Prostate gland (tissue), 2 donors: ENCODE results near the gene HMGCS1.

Experiments
- POLR2A ChIP-seq: fragments of 450-650 bp; IDR thresholded peaks from one replicate; pipeline ENCODE4 v1.6.1; 2016; ENCODE audit warnings: antibody characterized with exemption, mild to moderate bottlenecking
- POLR2AphosphoS5 ChIP-seq: sonication (generic); formaldehyde crosslinking; IDR thresholded peaks from one replicate; pipeline ENCODE4 v1.6.1; 2017; ENCODE audit warnings: antibody characterized with exemption
- TF ChIP-seq, protein P1 (sequence below), 4 experiments: fragments of 200-600 bp in 2 of 4; fragments of 450-650 bp in 2 of 4; sonication (generic) in 2 of 4; IDR thresholded peaks; 1 replicate in 3 of 4; 2 replicates in 1 of 4; pipeline ENCODE4 v1.5.1; 2016 to 2019; ENCODE audit warnings: antibody characterized with exemption in 4 of 4, mild to moderate bottlenecking in 2 of 4, moderate library complexity in 2 of 4

DNA sequence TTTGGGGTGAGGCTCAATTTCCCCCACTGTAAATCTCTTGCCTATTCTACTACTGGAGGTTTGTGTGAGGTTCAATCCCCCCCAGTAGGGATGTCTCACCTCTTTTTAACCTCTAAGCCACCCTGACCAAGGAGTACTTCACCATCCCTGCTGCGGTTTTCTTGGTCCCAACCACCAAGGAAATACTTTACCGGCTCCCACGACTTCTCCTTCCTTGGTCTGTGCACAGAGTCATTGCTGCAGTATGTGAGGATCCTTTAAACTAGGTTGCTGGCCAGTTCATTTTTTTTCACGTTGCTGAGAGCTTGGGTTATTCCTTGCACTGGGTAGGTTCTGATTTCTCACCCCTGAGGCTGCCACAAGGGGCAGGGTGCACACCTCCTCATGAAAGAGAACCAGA, 22.5 kb upstream of the HMGCS1 start:
- TF ChIP-seq, protein P1, sequence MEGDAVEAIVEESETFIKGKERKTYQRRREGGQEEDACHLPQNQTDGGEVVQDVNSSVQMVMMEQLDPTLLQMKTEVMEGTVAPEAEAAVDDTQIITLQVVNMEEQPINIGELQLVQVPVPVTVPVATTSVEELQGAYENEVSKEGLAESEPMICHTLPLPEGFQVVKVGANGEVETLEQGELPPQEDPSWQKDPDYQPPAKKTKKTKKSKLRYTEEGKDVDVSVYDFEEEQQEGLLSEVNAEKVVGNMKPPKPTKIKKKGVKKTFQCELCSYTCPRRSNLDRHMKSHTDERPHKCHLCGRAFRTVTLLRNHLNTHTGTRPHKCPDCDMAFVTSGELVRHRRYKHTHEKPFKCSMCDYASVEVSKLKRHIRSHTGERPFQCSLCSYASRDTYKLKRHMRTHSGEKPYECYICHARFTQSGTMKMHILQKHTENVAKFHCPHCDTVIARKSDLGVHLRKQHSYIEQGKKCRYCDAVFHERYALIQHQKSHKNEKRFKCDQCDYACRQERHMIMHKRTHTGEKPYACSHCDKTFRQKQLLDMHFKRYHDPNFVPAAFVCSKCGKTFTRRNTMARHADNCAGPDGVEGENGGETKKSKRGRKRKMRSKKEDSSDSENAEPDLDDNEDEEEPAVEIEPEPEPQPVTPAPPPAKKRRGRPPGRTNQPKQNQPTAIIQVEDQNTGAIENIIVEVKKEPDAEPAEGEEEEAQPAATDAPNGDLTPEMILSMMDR (IDR thresholded peaks at IDR 0.05): no peak
- no peak for TF ChIP-seq POLR2A
- TF ChIP-seq POLR2AphosphoS5: no peak
